Measurements from ENCODE around the gene HNRNPUL1. TPM values are rescaled to one million over a fixed set of nuclear protein-coding genes. Genes with fewer than 3 reads are reported as not detected.

Gene HNRNPUL1
- total and polyA plus RNA-seq, 2 of the 8 experiments (the other 6 are each of a cell fraction or from before 2014, with no cell fraction given): 99.5 to 264 TPM

DNA sequence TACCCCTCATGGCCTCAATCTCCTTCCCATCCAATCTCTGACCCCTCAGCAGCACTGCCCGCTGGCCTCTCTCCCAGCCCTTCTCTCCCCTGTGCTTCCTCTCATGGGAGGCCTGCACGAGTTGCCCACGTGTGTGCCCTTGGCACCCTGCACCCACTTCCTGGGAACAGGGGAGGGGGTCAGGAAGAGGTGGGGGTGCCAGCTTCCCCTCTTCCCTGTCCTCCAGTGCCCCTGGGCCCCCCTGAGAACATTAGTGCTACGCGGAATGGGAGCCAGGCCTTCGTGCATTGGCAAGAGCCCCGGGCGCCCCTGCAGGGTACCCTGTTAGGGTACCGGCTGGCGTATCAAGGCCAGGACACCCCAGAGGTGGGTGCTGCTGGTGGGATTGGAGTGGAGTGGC is 25.9 kb upstream of the HNRNPUL1 start:
- H4K20me1 ChIP-seq (replicated peaks in 1 of 2; ENCODE audit: control insufficient read depth in 1 of 2, insufficient read depth in 2 of 2, low read length in 2 of 2): peaks cover 0 to 5% of the 10 kb centered on the region in 2 experiments
- H3K9ac ChIP-seq (replicated peaks in 1 of 4; ENCODE audit: extremely low read depth in 1 of 4, low read depth in 3 of 4, low read length in 3 of 4): no peak overlapping the region
- H4K5ac ChIP-seq (ENCODE audit: insufficient read length, low read depth, low read length): no peak overlapping the region
- H3K23me2 ChIP-seq (ENCODE audit: low read depth, low read length): peaks cover 12% of the 10 kb centered on the region; the same call in 1 of the 2 replicates
- no peak overlapping the region for H3K4me2 ChIP-seq (ENCODE audit: insufficient read depth in 1 of 2, low read depth in 2 of 2, low read length in 2 of 2)
- no peak overlapping the region for H2BK15ac ChIP-seq (ENCODE audit: low read length)
- no peak for FAIRE-seq
- H3K4me1 ChIP-seq (replicated peaks in 1 of 4; ENCODE audit: control insufficient read depth in 3 of 4, insufficient read depth in 4 of 4, low read length in 3 of 4): no peaks in the 10 kb centered on the region
- no peak overlapping the region for H3K27ac ChIP-seq (ENCODE audit: low read depth, low read length)
- no peak overlapping the region for H4K91ac ChIP-seq (replicated peaks; ENCODE audit: insufficient read length, low read length)
- no peak overlapping the region for H2AK5ac ChIP-seq (ENCODE audit: low read depth, low read length)
- H2BK12ac ChIP-seq (ENCODE audit: low read depth, low read length): no peak overlapping the region
- peaks cover 8 to 43% (median 11%) of the 10 kb centered on the region in 4 experiments; a peak in 6 of 8 replicates for H3K36me3 ChIP-seq (ENCODE audit: control insufficient read depth in 2 of 4, insufficient read depth in 4 of 4, low read length in 3 of 4)
- no peaks in the 10 kb centered on the region for H3K27me3 ChIP-seq (replicated peaks in 1 of 4; ENCODE audit: control insufficient read depth in 3 of 4, extremely low read depth in 1 of 4, insufficient read depth in 3 of 4, low read length in 3 of 4)
- H3K4me3 ChIP-seq (ENCODE audit: extremely low read depth in 1 of 4, insufficient read depth in 2 of 4, low read depth in 3 of 4, low read length in 4 of 4): no peak overlapping the region
- no peak overlapping the region for H4K8ac ChIP-seq (ENCODE audit: extremely low read depth, insufficient read depth, low read length)
- no peaks in the 10 kb centered on the region for H3K79me2 ChIP-seq (ENCODE audit: control insufficient read depth in 1 of 2, insufficient read depth in 2 of 2, low read length in 2 of 2)
- no peak overlapping the region for H3K14ac ChIP-seq (ENCODE audit: insufficient read length)
- H3K4ac ChIP-seq (replicated peaks; ENCODE audit: insufficient read length, low read depth, low read length): no peak overlapping the region
- ChIA-PET POLR2A (ENCODE audit: partially characterized antibody) (interaction anchor here (1.1 to 7.5 kb wide), 4 partner anchors 9 to 13 kb away, joined by 4 to 49 read pairs (median 17); no protein-coding TSS in a partner anchor), CTCF (ENCODE audit: partially characterized antibody) (no interaction called here)
- H2BK120ac ChIP-seq (replicated peaks; ENCODE audit: low read depth, low read length): no peak overlapping the region
- DNase-seq (ENCODE audit: low read depth in 1 of 2, low spot score in 2 of 2): no peak
- 95% methylated on average over 10 of the region's 10 CpGs; no CpG with 5 or more reads in 1 of the 2 experiments for WGBS, 2 experiments (ENCODE audit: extremely low coverage in 1 of 2, insufficient coverage in 1 of 2, insufficient read length in 1 of 2, insufficient replicate concordance in 2 of 2, low coverage in 1 of 2, low lambda C conversion rate in 2 of 2, missing lambda C conversion rate in 1 of 2)
- H3K56ac ChIP-seq (replicated peaks; ENCODE audit: insufficient read length, low read depth, low read length): no peak overlapping the region
- H3K9me3 ChIP-seq (ENCODE audit: insufficient read depth in 2 of 2, low read depth in 1 of 2, low read length in 1 of 2): no peaks in the 10 kb centered on the region; a peak in 1 of 4 replicates
- H2BK5ac ChIP-seq (ENCODE audit: low read depth, low read length): no peak overlapping the region; the same call in 1 of the 2 replicates
- no peak overlapping the region for H3K23ac ChIP-seq (ENCODE audit: insufficient read length)
- no peak overlapping the region for H2AFZ ChIP-seq (ENCODE audit: low read length)
- no peak overlapping the region for H3K18ac ChIP-seq (ENCODE audit: extremely low read depth, low read length)
- H3K79me1 ChIP-seq (ENCODE audit: low read depth, low read length): no peaks in the 10 kb centered on the region; the same call in 1 of the 2 replicates
- H2BK20ac ChIP-seq (ENCODE audit: low read length): no peak overlapping the region
- TF ChIP-seq SP4 (IDR thresholded peaks at IDR 0.05; ENCODE audit: low read length) (no peak), CHD2 (IDR thresholded peaks at IDR 0.05; ENCODE audit: low read length) (no peak), FOSL1 (IDR thresholded peaks at IDR 0.05; ENCODE audit: insufficient read depth, low read depth, low read length) (no peak), NRF1 (IDR thresholded peaks at IDR 0.05; ENCODE audit: low read depth, low read length) (no peak), TAF7 (optimal IDR thresholded peaks at IDR 0.05; ENCODE audit: borderline replicate concordance, low read depth, low read length) (no peak), EZH2 (IDR thresholded peaks at IDR 0.05; ENCODE audit: low read depth, low read length, severe bottlenecking) (no peak), JUND (IDR thresholded peaks at IDR 0.05; ENCODE audit: low read length) (no peak), ATF2 (IDR thresholded peaks at IDR 0.05; ENCODE audit: low read length) (no peak), CTBP2 (IDR thresholded peaks at IDR 0.05; ENCODE audit: borderline replicate concordance, insufficient read depth, insufficient read length, low read length) (no peak), BCL11A (IDR thresholded peaks at IDR 0.05; ENCODE audit: low read depth in 2 of 2, low read length in 2 of 2) (no peak)
- TF ChIP-seq, protein P1, sequence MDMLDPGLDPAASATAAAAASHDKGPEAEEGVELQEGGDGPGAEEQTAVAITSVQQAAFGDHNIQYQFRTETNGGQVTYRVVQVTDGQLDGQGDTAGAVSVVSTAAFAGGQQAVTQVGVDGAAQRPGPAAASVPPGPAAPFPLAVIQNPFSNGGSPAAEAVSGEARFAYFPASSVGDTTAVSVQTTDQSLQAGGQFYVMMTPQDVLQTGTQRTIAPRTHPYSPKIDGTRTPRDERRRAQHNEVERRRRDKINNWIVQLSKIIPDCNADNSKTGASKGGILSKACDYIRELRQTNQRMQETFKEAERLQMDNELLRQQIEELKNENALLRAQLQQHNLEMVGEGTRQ (IDR thresholded peaks at IDR 0.05; ENCODE audit: low read length): no peak
